Osteoblast (primary cell): ENCODE results near the gene TNFSF11. TPM values are rescaled to one million over a fixed set of nuclear protein-coding genes. Genes with fewer than 3 reads are reported as not detected.

Source experiments
- DNase-seq: peaks from one replicate; pipeline ENCODE4 v3.0.0; 2011; ENCODE audit warnings: low spot score, mixed read lengths; ENCODE audit not compliant: insufficient read length; ENCODE audit errors: missing footprints
- H2AFZ ChIP-seq: 2 replicates; pipeline ENCODE4 v1.6.0; 2011; ENCODE audit warnings: mild to moderate bottlenecking, low read length
- H3K27ac ChIP-seq: 2 replicates; pipeline ENCODE4 v1.5.1; 2011; ENCODE audit warnings: mild to moderate bottlenecking, low read depth, low read length, moderate library complexity
- H3K27me3 ChIP-seq: 2 replicates; pipeline ENCODE4 v1.6.0; 2012; ENCODE audit warnings: mild to moderate bottlenecking, control low read depth, inconsistent platforms, low read length, moderate library complexity; ENCODE audit not compliant: insufficient read depth
- H3K36me3 ChIP-seq: 2 replicates; pipeline ENCODE4 v1.5.1; 2011; ENCODE audit warnings: mild to moderate bottlenecking, low read length, control low read depth, moderate library complexity; ENCODE audit not compliant: insufficient read depth
- H3K4me1 ChIP-seq: 2 replicates; pipeline ENCODE4 v1.5.1; 2011; ENCODE audit warnings: mild to moderate bottlenecking, low read length, control low read depth, moderate library complexity; ENCODE audit not compliant: insufficient read depth
- H3K4me2 ChIP-seq: 2 replicates; pipeline ENCODE4 v1.6.0; 2011; ENCODE audit warnings: mild to moderate bottlenecking, low read length; ENCODE audit not compliant: insufficient read depth
- H3K4me3 ChIP-seq: fragments of 200-600 bp; sonication (generic); 3 replicates; pipeline ENCODE4 v1.5.1; 2012; ENCODE audit warnings: mild to moderate bottlenecking, low read length, inconsistent platforms; ENCODE audit not compliant: insufficient read depth
- H3K79me2 ChIP-seq: 2 replicates; pipeline ENCODE4 v1.6.0; 2012; ENCODE audit warnings: mild to moderate bottlenecking, low read length, control low read depth, inconsistent platforms; ENCODE audit not compliant: insufficient read depth
- H3K9me3 ChIP-seq: 2 replicates; pipeline ENCODE4 v1.5.1; 2011; ENCODE audit warnings: low read depth, low read length, control low read depth
- H4K20me1 ChIP-seq: 2 replicates; pipeline ENCODE4 v1.6.0; 2012; ENCODE audit warnings: mild to moderate bottlenecking, low read length, control low read depth; ENCODE audit not compliant: insufficient read depth
- CTCF ChIP-seq: IDR thresholded peaks from 2 replicates; pipeline ENCODE4 v1.5.1; 2011; ENCODE audit warnings: mild to moderate bottlenecking, low read depth, low read length, moderate library complexity; ENCODE audit errors: extremely low read depth
- total RNA-seq: library from RNA; depleted of rRNA; stranded (reverse); fragments of >200 nt; gene quantifications from 2 replicates; pipeline ENCODE4 v1.2.3, GENCODE V29; 2012

TNFSF11 gene
- total RNA-seq, 1 donor = 0.72 TPM

- TF ChIP-seq CTCF = no peak
- no peaks in the 10 kb centered on the region for H3K27me3 ChIP-seq
- no peak overlapping the region for H3K27ac ChIP-seq
- H3K79me2 ChIP-seq = no peaks in the 10 kb centered on the region
- no peaks in the 10 kb centered on the region for H3K9me3 ChIP-seq
- H3K4me2 ChIP-seq = no peak overlapping the region
- H3K4me1 ChIP-seq = peaks cover 7% of the 10 kb centered on the region
- no peak overlapping the region for H2AFZ ChIP-seq
- no peaks in the 10 kb centered on the region for H4K20me1 ChIP-seq
- DNase-seq = no peak
- H3K36me3 ChIP-seq = no peaks in the 10 kb centered on the region
- no peak overlapping the region for H3K4me3 ChIP-seq
These were observed 29.6 kb downstream of the TNFSF11 start for GRCh38 chr13:42603571-42603970.

GRCh38 chr13:42607546-42607945 lies 33.6 kb downstream of the TNFSF11 start:
- no peaks in the 10 kb centered on the region for H3K79me2 ChIP-seq
- no peak for DNase-seq
- H3K4me3 ChIP-seq = no peak overlapping the region
- no peaks in the 10 kb centered on the region for H3K9me3 ChIP-seq
- H3K4me1 ChIP-seq = no peaks in the 10 kb centered on the region
- H3K27ac ChIP-seq = no peak overlapping the region
- no peak for TF ChIP-seq CTCF
- no peak overlapping the region for H3K4me2 ChIP-seq
- H2AFZ ChIP-seq = no peak overlapping the region
- H3K36me3 ChIP-seq = no peaks in the 10 kb centered on the region
- no peaks in the 10 kb centered on the region for H3K27me3 ChIP-seq
- no peaks in the 10 kb centered on the region for H4K20me1 ChIP-seq

GRCh38 chr13:42610649-42611048 lies 36.7 kb downstream of the TNFSF11 start:
- Histone ChIP-seq H3K27me3 (no peaks in the 10 kb centered on the region), H3K9me3 (no peaks in the 10 kb centered on the region), H4K20me1 (no peaks in the 10 kb centered on the region), H3K36me3 (no peaks in the 10 kb centered on the region), H3K4me2 (no peak overlapping the region), H3K4me3 (no peak overlapping the region), H3K79me2 (no peaks in the 10 kb centered on the region), H3K27ac (no peak overlapping the region), H3K4me1 (no peaks in the 10 kb centered on the region), H2AFZ (no peak overlapping the region)
- TF ChIP-seq CTCF = no peak
- no peak for DNase-seq

GRCh38 chr13:42611086-42611779 lies 37.3 kb downstream of the TNFSF11 start:
- Histone ChIP-seq H3K4me2 (no peak overlapping the region), H3K9me3 (no peaks in the 10 kb centered on the region), H3K36me3 (no peaks in the 10 kb centered on the region), H3K4me3 (no peak overlapping the region), H2AFZ (no peak overlapping the region), H3K4me1 (no peaks in the 10 kb centered on the region), H3K79me2 (no peaks in the 10 kb centered on the region), H4K20me1 (no peaks in the 10 kb centered on the region), H3K27me3 (no peaks in the 10 kb centered on the region), H3K27ac (no peak overlapping the region)
- TF ChIP-seq CTCF = no peak
- no peak for DNase-seq
